Chondrocyte (in vitro differentiated cells): ENCODE results near the gene AGBL1. TPM values are rescaled to one million over a fixed set of nuclear protein-coding genes. Genes with fewer than 3 reads are reported as not detected.

ENCODE experiments used
- DNase-seq: peaks from one replicate; pipeline ENCODE4 v3.0.0; 2021; ENCODE audit warnings: mixed read lengths, low spot score
- H3K27ac Mint-ChIP-seq: one replicate; pipeline ENCODE4 v1.8.0; 2021; ENCODE audit warnings: mild to moderate bottlenecking, moderate library complexity, mixed read lengths; ENCODE audit not compliant: unreplicated experiment
- H3K27me3 Mint-ChIP-seq: 2 replicates; pipeline ENCODE4 v1.8.0; 2021; ENCODE audit warnings: low read depth, mixed read lengths
- H3K36me3 Mint-ChIP-seq: 2 replicates; pipeline ENCODE4 v1.8.0; 2021; ENCODE audit warnings: low read depth, mixed read lengths
- H3K4me1 Mint-ChIP-seq: 2 replicates; pipeline ENCODE4 v1.8.0; 2021; ENCODE audit warnings: low read depth, mild to moderate bottlenecking, mixed read lengths
- H3K4me3 Mint-ChIP-seq: one replicate; pipeline ENCODE4 v1.8.0; 2021; ENCODE audit warnings: mild to moderate bottlenecking, moderate library complexity, mixed read lengths; ENCODE audit not compliant: unreplicated experiment
- H3K9me3 Mint-ChIP-seq: 2 replicates; pipeline ENCODE4 v1.8.0; 2021; ENCODE audit warnings: low read depth, mixed read lengths
- total RNA-seq: library from RNA; stranded (reverse); gene quantifications from 3 replicates; pipeline ENCODE4 v1.2.1, GENCODE V29; 2021
- TF ChIP-seq, protein P1 (sequence below): fragments of 200-600 bp; sonication (generic); IDR thresholded peaks from 2 replicates; pipeline ENCODE4 v1.5.0; 2021; ENCODE audit warnings: antibody characterized with exemption, mild to moderate bottlenecking, moderate library complexity

The AGBL1 gene
- total RNA-seq, 1 donor from 2014 or later: not detected

DNA sequence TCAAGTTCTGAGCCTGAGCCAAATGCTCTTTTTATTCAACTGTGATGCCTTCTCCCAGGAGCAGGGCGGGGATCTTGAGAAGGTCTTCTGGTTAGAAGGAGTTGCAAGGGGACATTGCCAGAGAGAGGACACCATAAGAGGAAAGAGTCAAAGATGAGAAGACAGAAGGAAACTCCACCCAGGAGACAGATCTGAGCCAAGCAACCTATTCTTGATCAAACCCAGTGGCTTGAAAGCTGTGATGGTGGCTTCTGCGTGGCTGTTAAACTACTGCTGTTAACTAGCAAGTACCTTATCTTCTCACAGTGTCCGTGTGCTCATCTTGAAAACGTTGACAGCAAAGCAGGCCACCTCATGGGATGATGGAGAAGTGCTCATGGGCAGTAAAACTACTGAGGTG is 19.8 kb upstream of the AGBL1 start:
- Mint-ChIP-seq H3K27me3 (peaks cover 3% of the 10 kb centered on the region), H3K36me3 (no peaks in the 10 kb centered on the region), H3K4me1 (no peaks in the 10 kb centered on the region), H3K9me3 (no peaks in the 10 kb centered on the region), H3K4me3 (no peak overlapping the region), H3K27ac (no peak overlapping the region)
- DNase-seq: no peak
- TF ChIP-seq, protein P1, sequence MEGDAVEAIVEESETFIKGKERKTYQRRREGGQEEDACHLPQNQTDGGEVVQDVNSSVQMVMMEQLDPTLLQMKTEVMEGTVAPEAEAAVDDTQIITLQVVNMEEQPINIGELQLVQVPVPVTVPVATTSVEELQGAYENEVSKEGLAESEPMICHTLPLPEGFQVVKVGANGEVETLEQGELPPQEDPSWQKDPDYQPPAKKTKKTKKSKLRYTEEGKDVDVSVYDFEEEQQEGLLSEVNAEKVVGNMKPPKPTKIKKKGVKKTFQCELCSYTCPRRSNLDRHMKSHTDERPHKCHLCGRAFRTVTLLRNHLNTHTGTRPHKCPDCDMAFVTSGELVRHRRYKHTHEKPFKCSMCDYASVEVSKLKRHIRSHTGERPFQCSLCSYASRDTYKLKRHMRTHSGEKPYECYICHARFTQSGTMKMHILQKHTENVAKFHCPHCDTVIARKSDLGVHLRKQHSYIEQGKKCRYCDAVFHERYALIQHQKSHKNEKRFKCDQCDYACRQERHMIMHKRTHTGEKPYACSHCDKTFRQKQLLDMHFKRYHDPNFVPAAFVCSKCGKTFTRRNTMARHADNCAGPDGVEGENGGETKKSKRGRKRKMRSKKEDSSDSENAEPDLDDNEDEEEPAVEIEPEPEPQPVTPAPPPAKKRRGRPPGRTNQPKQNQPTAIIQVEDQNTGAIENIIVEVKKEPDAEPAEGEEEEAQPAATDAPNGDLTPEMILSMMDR: no peak

DNA sequence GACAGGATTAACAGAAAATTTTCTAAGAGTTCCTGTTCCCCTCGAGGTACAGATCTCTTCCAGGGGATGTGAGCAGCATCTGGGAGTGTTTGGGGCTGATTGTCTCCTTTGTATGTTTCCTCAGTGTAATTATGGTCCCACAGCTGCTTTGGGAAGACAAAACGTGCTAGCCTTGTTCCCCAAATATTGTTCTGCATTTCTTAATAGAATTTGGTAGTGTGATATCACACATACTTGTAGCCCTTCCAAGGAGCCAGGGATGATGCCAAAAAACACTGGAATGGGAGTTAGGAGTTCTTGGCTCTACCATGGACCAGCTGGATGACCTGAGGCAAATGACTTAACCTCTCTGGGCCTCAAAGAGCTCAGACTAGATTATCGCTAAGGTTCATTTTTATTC is 19.0 kb upstream of the AGBL1 start:
- Mint-ChIP-seq H3K27ac (no peak overlapping the region), H3K36me3 (no peaks in the 10 kb centered on the region), H3K9me3 (no peaks in the 10 kb centered on the region)

DNA sequence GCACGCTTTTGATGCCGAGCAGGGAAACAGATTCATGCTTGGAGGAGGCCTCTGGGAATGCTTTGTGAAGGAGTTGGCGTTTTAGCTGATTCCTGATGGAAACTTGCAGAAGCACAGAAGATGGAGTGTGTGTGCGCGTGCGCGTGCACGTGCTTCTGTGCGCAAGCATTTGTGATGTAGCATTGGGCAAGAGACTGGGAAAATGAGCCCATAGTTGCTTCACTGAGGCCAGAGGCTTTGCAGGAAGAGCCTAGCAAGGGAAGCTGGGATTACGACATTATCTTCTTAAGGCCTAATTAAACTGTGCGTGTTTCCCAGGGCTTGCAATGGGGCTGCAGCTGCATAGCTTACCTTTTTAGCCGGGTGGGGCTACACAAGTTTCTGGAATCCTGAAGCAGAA is 18.1 kb upstream of the AGBL1 start:
- DNase-seq: no peak
- H3K36me3 Mint-ChIP-seq: no peaks in the 10 kb centered on the region
- no peak overlapping the region for H3K27ac Mint-ChIP-seq
- no peak overlapping the region for H3K4me3 Mint-ChIP-seq
- TF ChIP-seq, protein P1: no peak
- H3K9me3 Mint-ChIP-seq: no peaks in the 10 kb centered on the region
- peaks cover 3% of the 10 kb centered on the region for H3K27me3 Mint-ChIP-seq
- no peaks in the 10 kb centered on the region for H3K4me1 Mint-ChIP-seq

More for the DNA sequence above, 19.0 kb upstream of the AGBL1 start:
- H3K27me3 Mint-ChIP-seq: peaks cover 3% of the 10 kb centered on the region
- TF ChIP-seq, protein P1: no peak
- no peak for DNase-seq
- no peaks in the 10 kb centered on the region for H3K4me1 Mint-ChIP-seq
- H3K4me3 Mint-ChIP-seq: no peak overlapping the region

- peaks cover 7% of the 10 kb centered on the region for H3K9me3 Mint-ChIP-seq
- H3K36me3 Mint-ChIP-seq: no peaks in the 10 kb centered on the region
- TF ChIP-seq, protein P1: no peak
Measured at GRCh38 chr15:86062646-86063243, 16.9 kb upstream of the AGBL1 start.

DNA sequence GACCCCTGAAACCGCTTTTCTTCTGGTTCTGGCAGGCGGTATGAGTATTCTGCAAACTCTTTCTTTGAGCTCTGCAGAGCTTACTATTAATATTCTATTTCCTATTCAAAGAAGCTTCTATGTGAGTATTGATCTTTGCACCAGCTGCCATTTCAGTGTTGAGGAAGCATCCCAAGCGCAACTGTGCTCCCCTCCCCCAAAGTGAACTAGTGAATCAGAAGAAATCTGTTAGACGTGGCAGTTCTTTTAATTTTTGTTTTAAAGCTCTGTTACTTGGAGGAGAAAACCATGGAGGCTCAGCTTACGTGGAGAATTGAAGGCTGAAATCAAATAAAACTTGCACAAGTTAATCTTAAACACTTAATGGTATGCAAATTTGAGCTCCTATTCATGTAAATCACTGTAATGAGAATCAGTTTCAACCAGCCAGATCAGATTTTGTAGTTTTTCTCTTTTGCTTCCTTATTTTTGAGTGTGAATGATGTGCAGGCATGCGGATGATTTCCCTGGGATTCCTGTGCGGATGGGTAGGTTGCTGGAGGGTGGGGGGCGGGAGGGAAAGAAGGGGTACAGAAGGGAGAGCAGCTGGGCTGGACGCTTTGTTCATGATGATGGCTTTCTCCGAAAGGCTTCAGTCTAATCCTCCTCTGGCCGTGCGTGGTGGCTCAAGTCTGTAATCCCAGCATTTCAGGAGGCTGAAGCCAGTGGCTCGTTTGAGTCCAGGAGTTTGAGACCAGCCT is 16.1 kb upstream of the AGBL1 start:
- DNase-seq: no peak
- H3K4me1 Mint-ChIP-seq: no peaks in the 10 kb centered on the region
- peaks cover 7% of the 10 kb centered on the region for H3K9me3 Mint-ChIP-seq
- H3K36me3 Mint-ChIP-seq: no peaks in the 10 kb centered on the region
- peaks cover 3% of the 10 kb centered on the region for H3K27me3 Mint-ChIP-seq
- H3K27ac Mint-ChIP-seq: no peak overlapping the region
- TF ChIP-seq, protein P1: no peak
- no peak overlapping the region for H3K4me3 Mint-ChIP-seq

More at GRCh38 chr15:86062646-86063243, 16.9 kb upstream of the AGBL1 start:
- no peaks in the 10 kb centered on the region for H3K4me1 Mint-ChIP-seq
- no peak for DNase-seq
- no peak overlapping the region for H3K4me3 Mint-ChIP-seq
- H3K27me3 Mint-ChIP-seq: peaks cover 3% of the 10 kb centered on the region
- H3K27ac Mint-ChIP-seq: no peak overlapping the region
